Measurements from ENCODE around the gene SELENOF. TPM values are rescaled to one million over a fixed set of nuclear protein-coding genes. Genes with fewer than 3 reads are reported as not detected.
"Not testable (repeated sequence)": the region's sequence is repeated elsewhere in the genome, so short reads cannot be mapped to it uniquely, and the experiment has no call there.

The SELENOF gene
- total RNA-seq, 4 donors from 2014 or later, result 41.3 to 141 (median 76.1) TPM

DNA sequence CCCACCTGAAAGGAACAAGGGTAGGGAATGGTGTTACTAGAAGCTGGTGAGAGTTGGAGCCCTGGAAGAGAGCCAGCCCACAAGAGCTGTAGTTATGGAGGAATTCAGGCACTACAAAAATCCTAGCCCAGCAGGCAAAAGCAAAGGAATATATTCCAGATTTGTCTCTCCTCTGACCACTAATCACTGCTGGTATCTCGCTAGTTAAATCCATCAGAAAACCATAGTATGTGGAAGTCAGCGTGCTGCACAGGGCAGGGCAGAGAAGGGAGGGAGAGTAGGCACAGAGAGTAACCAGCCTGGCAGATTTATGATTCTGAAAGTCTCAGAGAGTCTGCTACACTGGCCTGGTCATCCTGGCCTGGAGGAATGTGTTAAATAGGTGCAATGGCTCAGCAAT, 88.6 kb downstream of the SELENOF start:
- H3K4me1 ChIP-seq, result no peaks in the 10 kb centered on the region
- TF ChIP-seq POLR2A (IDR thresholded peaks at IDR 0.05) (no peak), CTCF (IDR thresholded peaks at IDR 0.05) (no peak)
- no peak overlapping the region for H3K4me3 ChIP-seq
- no peak overlapping the region for H3K27ac ChIP-seq
- H3K36me3 ChIP-seq, result no peaks in the 10 kb centered on the region
- H3K9me3 ChIP-seq, result no peaks in the 10 kb centered on the region
- no peak for DNase-seq
- H3K27me3 ChIP-seq, result no peaks in the 10 kb centered on the region

DNA sequence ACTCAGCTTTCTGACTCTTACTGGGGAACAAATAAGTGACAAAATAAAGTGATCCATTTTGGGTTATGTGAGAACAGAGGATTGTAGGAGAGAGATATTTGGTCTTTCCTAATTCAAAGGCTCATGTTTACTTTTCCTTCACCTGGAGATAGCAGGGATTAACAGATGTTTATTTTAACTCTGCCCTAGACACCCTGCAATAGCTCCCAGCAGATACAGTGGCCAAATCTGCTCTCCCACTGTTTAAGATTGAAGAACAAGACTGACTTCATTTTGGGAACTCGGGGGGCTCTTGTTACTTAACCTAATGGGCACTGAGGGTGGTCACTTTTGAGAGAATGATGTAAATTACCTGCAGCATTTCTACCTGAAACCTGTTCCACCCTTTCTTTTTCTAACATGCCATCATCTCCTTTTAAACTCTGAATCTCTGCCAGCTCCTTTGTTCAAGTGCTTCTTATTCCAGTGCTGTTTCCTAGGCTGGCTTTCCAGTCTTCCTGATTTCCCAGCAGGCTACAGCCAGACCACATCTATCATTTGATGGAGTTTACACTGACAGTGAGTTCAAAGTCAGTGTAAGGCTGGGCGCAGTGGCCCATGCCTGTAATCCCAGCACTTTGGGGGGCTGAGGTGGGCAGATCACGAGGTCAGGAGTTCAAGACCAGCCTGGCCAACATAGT, 90.0 kb downstream of the SELENOF start:
- TF ChIP-seq CTCF (IDR thresholded peaks at IDR 0.05) (no peak), POLR2A (IDR thresholded peaks at IDR 0.05) (no peak)
- Histone ChIP-seq H3K4me1 (no peaks in the 10 kb centered on the region), H3K27me3 (no peaks in the 10 kb centered on the region)

DNA sequence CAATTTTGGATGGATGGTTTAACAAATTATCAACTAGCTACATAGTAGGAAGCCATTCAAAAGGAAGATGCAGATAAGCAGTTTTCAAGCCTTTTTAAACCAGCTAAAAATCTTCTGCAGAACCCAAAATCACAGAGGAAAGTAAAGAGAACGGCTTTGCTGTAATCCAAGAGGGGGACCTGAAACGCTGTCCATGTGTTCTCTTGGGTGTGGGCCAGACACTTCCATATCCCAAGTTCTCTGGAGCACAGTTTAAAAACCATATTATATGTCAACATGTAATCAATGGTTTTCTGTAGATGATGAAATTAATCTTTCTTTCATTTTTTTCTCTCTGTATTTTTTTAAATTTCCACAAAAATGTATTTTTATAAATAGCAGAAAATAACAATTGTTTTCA, 90.5 kb downstream of the SELENOF start:
- Histone ChIP-seq H3K4me3 (no peak overlapping the region), H3K27ac (no peak overlapping the region), H3K36me3 (no peaks in the 10 kb centered on the region), H3K9me3 (no peaks in the 10 kb centered on the region), H3K27me3 (no peaks in the 10 kb centered on the region), H3K4me1 (no peaks in the 10 kb centered on the region)
- DNase-seq, result no peak
- TF ChIP-seq POLR2A (IDR thresholded peaks at IDR 0.05), result no peak
- TF ChIP-seq CTCF (IDR thresholded peaks at IDR 0.05), result no peak

More for the DNA sequence above, 90.0 kb downstream of the SELENOF start:
- no peak overlapping the region for H3K27ac ChIP-seq
- no peak for DNase-seq
- H3K36me3 ChIP-seq, result no peaks in the 10 kb centered on the region
- no peak overlapping the region for H3K4me3 ChIP-seq
- no peaks in the 10 kb centered on the region for H3K9me3 ChIP-seq

DNA sequence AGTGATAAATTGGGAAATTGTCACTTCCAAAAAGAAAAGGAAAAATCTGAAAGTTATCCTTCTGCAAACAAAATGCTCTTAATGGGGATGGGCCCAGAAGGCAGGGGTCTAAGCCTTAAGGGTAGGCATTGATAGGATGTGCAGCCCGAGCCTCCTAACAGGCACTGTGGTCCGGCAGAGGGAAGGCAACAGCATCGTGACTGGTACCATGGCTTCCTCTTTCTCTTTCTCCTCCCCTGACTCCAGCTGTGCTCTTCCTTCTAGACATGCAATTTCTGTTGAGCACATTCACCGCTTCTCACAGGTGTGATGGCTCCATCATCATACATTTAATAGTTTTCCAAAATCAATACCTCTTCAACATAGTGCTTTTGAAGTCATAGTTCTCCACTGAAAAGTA, 91.5 kb downstream of the SELENOF start:
- H3K9me3 ChIP-seq, result no peaks in the 10 kb centered on the region
- TF ChIP-seq POLR2A (IDR thresholded peaks at IDR 0.05) (no peak), CTCF (IDR thresholded peaks at IDR 0.05) (no peak)
- no peaks in the 10 kb centered on the region for H3K4me1 ChIP-seq
- no peaks in the 10 kb centered on the region for H3K36me3 ChIP-seq
- H3K27ac ChIP-seq, result no peak overlapping the region
- no peaks in the 10 kb centered on the region for H3K27me3 ChIP-seq
- no peak for DNase-seq
- H3K4me3 ChIP-seq, result no peak overlapping the region

GRCh38 chr1:86821956-86822355, 92.0 kb downstream of the SELENOF start:
- H3K36me3 ChIP-seq, result no peaks in the 10 kb centered on the region
- H3K27me3 ChIP-seq, result no peaks in the 10 kb centered on the region
- H3K9me3 ChIP-seq, result no peaks in the 10 kb centered on the region
- no peak overlapping the region for H3K27ac ChIP-seq
- H3K4me1 ChIP-seq, result no peaks in the 10 kb centered on the region
- no peak overlapping the region for H3K4me3 ChIP-seq
- TF ChIP-seq CTCF (IDR thresholded peaks at IDR 0.05), result no peak
- no peak for TF ChIP-seq POLR2A (IDR thresholded peaks at IDR 0.05)
- DNase-seq, result no peak

DNA sequence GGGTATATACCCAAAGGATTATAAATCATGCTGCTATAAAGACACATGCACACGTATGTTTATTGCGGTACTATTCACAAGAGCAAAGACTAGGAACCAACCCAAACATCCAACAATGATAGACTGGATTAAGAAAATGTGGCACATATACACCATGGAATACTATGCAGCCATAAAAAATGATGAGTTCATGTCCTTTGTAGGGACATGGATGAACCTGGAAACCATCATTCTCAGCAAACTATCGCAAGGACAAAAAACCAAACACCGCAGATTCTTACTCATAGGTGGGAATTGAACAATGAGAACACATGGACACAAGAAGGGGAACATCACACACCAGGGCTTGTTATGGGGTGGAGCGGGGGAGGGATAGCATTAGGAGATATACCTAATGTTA, 94.0 kb downstream of the SELENOF start:
- not testable (repeated sequence) for H3K36me3 ChIP-seq, H3K4me3 ChIP-seq, H3K9me3 ChIP-seq, H3K27me3 ChIP-seq, H3K27ac ChIP-seq, DNase-seq, H3K4me1 ChIP-seq

GRCh38 chr1:86817246-86817826, 96.6 kb downstream of the SELENOF start:
- H3K9me3 ChIP-seq, H3K27me3 ChIP-seq, H3K4me1 ChIP-seq, DNase-seq, H3K27ac ChIP-seq, H3K36me3 ChIP-seq, H3K4me3 ChIP-seq: not testable (repeated sequence)

- H3K4me3 ChIP-seq, H3K36me3 ChIP-seq, DNase-seq, H3K4me1 ChIP-seq, H3K9me3 ChIP-seq, H3K27me3 ChIP-seq, H3K27ac ChIP-seq: not testable (repeated sequence)
Observed at GRCh38 chr1:86814118-86814517, 99.8 kb downstream of the SELENOF start.

Data from Peyer's patch (tissue), 4 donors.